HG03378 (cell line): ENCODE data around the gene NOTUM.

Source experiments
- ATAC-seq: cut with Tn5 transposase; IDR thresholded peaks from one replicate; pipeline ENCODE4 v1.9.1; 2021; ENCODE audit warnings: mild to moderate bottlenecking, moderate library complexity; ENCODE audit not compliant: unreplicated experiment

Gene NOTUM

GRCh38 chr17:81926451-81927151 is 34.4 kb downstream of the NOTUM start:
- no peak for ATAC-seq

GRCh38 chr17:81925860-81926450 is 35.0 kb downstream of the NOTUM start:
- ATAC-seq: no peak

- no peak for ATAC-seq
These were observed 36.1 kb downstream of the NOTUM start for GRCh38 chr17:81924557-81925532.

GRCh38 chr17:81923302-81924260 is 37.4 kb downstream of the NOTUM start:
- no peak for ATAC-seq

GRCh38 chr17:81922566-81923301 is 38.3 kb downstream of the NOTUM start:
- no peak for ATAC-seq

- no peak for ATAC-seq
These were observed 38.9 kb downstream of the NOTUM start for GRCh38 chr17:81921996-81922565.

GRCh38 chr17:81921537-81921862 is 39.5 kb downstream of the NOTUM start:
- ATAC-seq: no peak

- ATAC-seq: no peak
These were observed 40.1 kb downstream of the NOTUM start for GRCh38 chr17:81920612-81921536.

GRCh38 chr17:81918832-81919545 is 42.0 kb downstream of the NOTUM start:
- no peak for ATAC-seq

GRCh38 chr17:81918333-81918669 is 42.7 kb downstream of the NOTUM start:
- ATAC-seq: peak; percentile 34

GRCh38 chr17:81917565-81918332 is 43.2 kb downstream of the NOTUM start, which contains the start of gene SIRT7:
SIRT7 (minus strand) TSS chr17:81918176; CDS start chr17:81918131, 45 bp downstream.
- ATAC-seq: peak; percentile 41

GRCh38 chr17:81916234-81917001 is 44.6 kb downstream of the NOTUM start:
- no peak for ATAC-seq

- ATAC-seq: no peak
These were observed 45.7 kb downstream of the NOTUM start for GRCh38 chr17:81915331-81915730.

GRCh38 chr17:81914103-81914850 is 46.7 kb downstream of the NOTUM start:
- no peak for ATAC-seq

- ATAC-seq: no peak
These were observed 47.4 kb downstream of the NOTUM start for GRCh38 chr17:81913394-81914102.
